PC-3 (cell line): ENCODE measurements around the gene NKAIN2.

Experiments used
- CTCF ChIP-seq: fragments of 300-600 bp; sonication (generic); conservative IDR thresholded peaks from 2 replicates; pipeline ENCODE4 v1.5.1; 2017; ENCODE audit warnings: antibody characterized with exemption, low read depth, mild to moderate bottlenecking, low read length
- EZH2 ChIP-seq: fragments of 300-600 bp; sonication (generic); IDR thresholded peaks from one replicate; pipeline ENCODE4 v1.6.1; 2017; ENCODE audit warnings: antibody characterized with exemption, mild to moderate bottlenecking, low read length; ENCODE audit not compliant: unreplicated experiment

- TF ChIP-seq CTCF: no peak
- TF ChIP-seq EZH2: no peak
Observed at GRCh38 chr6:124143435-124143834, 339.8 kb downstream of the NKAIN2 start.
